Loucy (cell line): ENCODE results near the gene NHSL2.

Experiments used
- H2AFZ ChIP-seq: fragments of 200-600 bp; sonication (generic); 2 replicates; pipeline ENCODE4 v1.6.0; 2016; ENCODE audit warnings: antibody characterized with exemption, mild to moderate bottlenecking, low read length, moderate library complexity
- H3F3A ChIP-seq: fragments of 200-600 bp; 2 replicates; pipeline ENCODE4 v1.6.0; 2016; ENCODE audit warnings: antibody characterized with exemption, low read depth, mild to moderate bottlenecking
- H3K27me3 ChIP-seq: fragments of 200-600 bp; sonication (generic); 2 replicates; pipeline ENCODE4 v1.6.1; 2014; ENCODE audit warnings: low read length, mild to moderate bottlenecking; ENCODE audit not compliant: insufficient read depth, poor library complexity, severe bottlenecking
- H3K36me3 ChIP-seq: fragments of 200-600 bp; sonication (generic); 2 replicates; pipeline ENCODE4 v1.6.1; 2016; ENCODE audit warnings: low read length; ENCODE audit not compliant: insufficient read depth
- H3K4me1 ChIP-seq: fragments of 200-600 bp; sonication (generic); 2 replicates; pipeline ENCODE4 v1.5.1; 2014; ENCODE audit warnings: low read length, mild to moderate bottlenecking; ENCODE audit not compliant: insufficient read depth, poor library complexity, severe bottlenecking
- H3K4me2 ChIP-seq: fragments of 200-600 bp; sonication (generic); 2 replicates; pipeline ENCODE4 v1.6.0; 2014; ENCODE audit warnings: antibody characterized with exemption, low read length, low read depth, mild to moderate bottlenecking; ENCODE audit not compliant: poor library complexity, severe bottlenecking
- H3K4me3 ChIP-seq: fragments of 200-600 bp; sonication (generic); 2 replicates; pipeline ENCODE4 v1.5.1; 2014; ENCODE audit warnings: low read length, mild to moderate bottlenecking, mixed read lengths; ENCODE audit not compliant: poor library complexity, severe bottlenecking
- H3K79me2 ChIP-seq: fragments of 200-600 bp; sonication (generic); 2 replicates; pipeline ENCODE4 v1.6.1; 2014; ENCODE audit warnings: low read length; ENCODE audit not compliant: insufficient read depth
- H3K9ac ChIP-seq: fragments of 200-600 bp; sonication (generic); 2 replicates; pipeline ENCODE4 v1.6.0; 2014; ENCODE audit warnings: mild to moderate bottlenecking, low read depth, low read length, moderate library complexity; ENCODE audit not compliant: poor library complexity, severe bottlenecking
- H3K9me2 ChIP-seq: fragments of 200-600 bp; sonication (generic); replicated peaks from 2 replicates; pipeline ENCODE4 v1.6.1; 2016; ENCODE audit warnings: low read depth, low read length, mixed read lengths
- H3K9me3 ChIP-seq: fragments of 200-600 bp; sonication (generic); 2 replicates; pipeline ENCODE4 v1.6.1; 2014; ENCODE audit warnings: mild to moderate bottlenecking, antibody characterized with exemption, low read length, low read depth; ENCODE audit not compliant: insufficient read depth
- H4K20me1 ChIP-seq: fragments of 200-600 bp; sonication (generic); 2 replicates; pipeline ENCODE4 v1.6.0; 2014; ENCODE audit warnings: antibody characterized with exemption, low read length, mild to moderate bottlenecking; ENCODE audit not compliant: insufficient read depth, poor library complexity, severe bottlenecking
- EZH2phosphoT487 ChIP-seq: fragments of 200-600 bp; IDR thresholded peaks from 2 replicates; pipeline ENCODE4 v1.6.1; 2018; ENCODE audit warnings: antibody characterized with exemption, mild to moderate bottlenecking, moderate library complexity, borderline replicate concordance
- TF ChIP-seq, protein P1 (sequence below): fragments of 200-600 bp; sonication (generic); conservative IDR thresholded peaks from 2 replicates; pipeline ENCODE4 v1.5.1; 2014; ENCODE audit warnings: mild to moderate bottlenecking, antibody characterized with exemption, low read length

Gene NHSL2

DNA sequence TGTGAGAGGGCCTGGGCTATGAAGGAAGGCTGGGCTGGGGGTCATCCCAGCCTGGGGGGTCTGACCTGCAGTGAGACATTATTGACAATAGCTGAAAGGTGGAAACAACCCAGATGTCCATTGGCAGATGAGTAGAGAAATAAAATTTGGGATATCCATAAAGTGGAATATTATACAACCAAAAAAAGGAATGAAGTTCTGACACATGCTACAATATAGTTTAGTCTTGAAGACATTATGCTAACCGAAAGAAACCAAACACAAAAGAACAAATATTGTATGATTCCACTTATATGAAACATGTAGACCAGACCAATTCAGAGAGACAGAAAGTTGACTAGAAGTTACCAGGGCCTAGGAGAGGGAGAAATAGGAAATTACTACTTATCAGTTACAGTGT lies 176.3 kb downstream of the NHSL2 start:
- no peaks in the 10 kb centered on the region for H3F3A ChIP-seq
- H3K9ac ChIP-seq, result no peak overlapping the region
- TF ChIP-seq EZH2phosphoT487, result no peak
- TF ChIP-seq, protein P1, sequence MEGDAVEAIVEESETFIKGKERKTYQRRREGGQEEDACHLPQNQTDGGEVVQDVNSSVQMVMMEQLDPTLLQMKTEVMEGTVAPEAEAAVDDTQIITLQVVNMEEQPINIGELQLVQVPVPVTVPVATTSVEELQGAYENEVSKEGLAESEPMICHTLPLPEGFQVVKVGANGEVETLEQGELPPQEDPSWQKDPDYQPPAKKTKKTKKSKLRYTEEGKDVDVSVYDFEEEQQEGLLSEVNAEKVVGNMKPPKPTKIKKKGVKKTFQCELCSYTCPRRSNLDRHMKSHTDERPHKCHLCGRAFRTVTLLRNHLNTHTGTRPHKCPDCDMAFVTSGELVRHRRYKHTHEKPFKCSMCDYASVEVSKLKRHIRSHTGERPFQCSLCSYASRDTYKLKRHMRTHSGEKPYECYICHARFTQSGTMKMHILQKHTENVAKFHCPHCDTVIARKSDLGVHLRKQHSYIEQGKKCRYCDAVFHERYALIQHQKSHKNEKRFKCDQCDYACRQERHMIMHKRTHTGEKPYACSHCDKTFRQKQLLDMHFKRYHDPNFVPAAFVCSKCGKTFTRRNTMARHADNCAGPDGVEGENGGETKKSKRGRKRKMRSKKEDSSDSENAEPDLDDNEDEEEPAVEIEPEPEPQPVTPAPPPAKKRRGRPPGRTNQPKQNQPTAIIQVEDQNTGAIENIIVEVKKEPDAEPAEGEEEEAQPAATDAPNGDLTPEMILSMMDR, result no peak
- no peaks in the 10 kb centered on the region for H3K9me3 ChIP-seq
- H3K79me2 ChIP-seq, result peaks cover 39% of the 10 kb centered on the region
- H3K4me3 ChIP-seq, result no peak overlapping the region
- peaks cover 31% of the 10 kb centered on the region for H3K4me1 ChIP-seq
- H4K20me1 ChIP-seq, result peaks cover 2% of the 10 kb centered on the region
- no peak overlapping the region for H2AFZ ChIP-seq
- no peaks in the 10 kb centered on the region for H3K36me3 ChIP-seq
- no peaks in the 10 kb centered on the region for H3K9me2 ChIP-seq
- no peak overlapping the region for H3K4me2 ChIP-seq
- H3K27me3 ChIP-seq, result no peaks in the 10 kb centered on the region

DNA sequence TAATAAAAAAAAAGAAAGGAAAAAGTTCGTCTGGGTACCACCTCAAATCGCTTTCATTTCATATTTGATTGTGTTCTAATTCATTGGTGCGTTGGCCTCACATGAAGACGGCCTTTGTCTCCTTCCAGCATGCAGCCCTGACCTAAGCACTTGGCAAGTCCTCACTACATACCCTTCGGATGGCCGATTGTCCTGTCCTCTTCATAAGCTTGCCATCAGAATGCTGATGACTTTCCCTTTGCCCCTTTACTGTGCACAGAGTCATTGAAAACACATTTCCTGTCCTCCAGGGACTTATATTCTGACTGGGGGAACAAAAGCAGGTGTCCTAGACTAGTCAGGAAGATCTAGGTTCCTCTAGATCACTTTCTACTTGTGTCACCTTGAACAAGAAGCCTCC lies 178.1 kb downstream of the NHSL2 start:
- Histone ChIP-seq H3K9me3 (no peaks in the 10 kb centered on the region), H4K20me1 (peaks cover 2% of the 10 kb centered on the region), H3K9me2 (no peaks in the 10 kb centered on the region), H3K4me2 (peak overlapping the region; percentile 12), H3K4me1 (peaks cover 17% of the 10 kb centered on the region), H2AFZ (no peak overlapping the region), H3K36me3 (no peaks in the 10 kb centered on the region), H3K79me2 (peaks cover 22% of the 10 kb centered on the region; the same call in 1 of the 2 replicates), H3K4me3 (no peak overlapping the region), H3K27me3 (no peaks in the 10 kb centered on the region), H3K9ac (no peak overlapping the region), H3F3A (no peaks in the 10 kb centered on the region)
- TF ChIP-seq EZH2phosphoT487, result no peak
- TF ChIP-seq, protein P1, result no peak

DNA sequence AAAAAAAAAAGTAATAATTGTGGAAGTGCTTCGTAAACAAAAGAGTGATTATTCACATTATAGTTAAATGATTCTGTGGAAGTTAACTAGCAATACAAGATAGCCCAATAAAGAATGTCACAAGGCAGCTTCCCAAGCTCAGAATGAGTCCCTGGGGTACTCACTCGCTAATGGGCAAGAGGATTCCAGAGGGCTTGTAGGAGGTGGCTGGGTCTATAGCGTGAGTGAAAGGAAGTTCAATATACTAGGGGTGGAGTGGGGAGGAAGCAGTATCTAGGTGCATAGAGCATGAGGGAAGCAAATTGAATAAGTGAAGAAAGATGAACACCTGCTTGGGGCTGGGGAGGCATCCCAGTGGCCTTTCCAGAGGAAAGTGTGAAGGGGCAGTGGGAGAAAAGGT lies 178.6 kb downstream of the NHSL2 start:
- Histone ChIP-seq H3K79me2 (peaks cover 18% of the 10 kb centered on the region; the same call in 1 of the 2 replicates), H3K9ac (no peak overlapping the region), H3K4me3 (no peak overlapping the region), H3K9me2 (no peaks in the 10 kb centered on the region), H2AFZ (no peak overlapping the region), H3F3A (no peaks in the 10 kb centered on the region), H3K4me1 (peaks cover 13% of the 10 kb centered on the region), H4K20me1 (peaks cover 2% of the 10 kb centered on the region), H3K9me3 (no peaks in the 10 kb centered on the region), H3K36me3 (no peaks in the 10 kb centered on the region), H3K4me2 (peak overlapping the region; percentile 12), H3K27me3 (no peaks in the 10 kb centered on the region)
- TF ChIP-seq, protein P1, result no peak
- no peak for TF ChIP-seq EZH2phosphoT487
